SK-N-SH (cell line): Measurements from ENCODE around the gene EIF1AD.

Source experiments
- CTCF ChIP-seq: fragments of 200-600 bp; sonication (generic); IDR thresholded peaks from 2 replicates; pipeline ENCODE4 v1.6.1; 2017; ENCODE audit warnings: antibody characterized with exemption, mild to moderate bottlenecking, moderate library complexity
- GABPA ChIP-seq: IDR thresholded peaks from 2 replicates; pipeline ENCODE4 v1.4.0; 2012; ENCODE audit warnings: low read depth, mild to moderate bottlenecking

- no peak for TF ChIP-seq GABPA
- no peak for TF ChIP-seq CTCF
These were observed 11.2 kb upstream of the EIF1AD start for GRCh38 chr11:66012946-66013761.
